ENCODE data around the gene BCL2L12. TPM values are rescaled to one million over a fixed set of nuclear protein-coding genes. Genes with fewer than 3 reads are reported as not detected.

BCL2L12 gene
- total and polyA plus RNA-seq, 2 of the 13 experiments (the other 11 are each of a cell fraction or from before 2014, with no cell fraction given), result 26.8 to 40.8 TPM

DNA sequence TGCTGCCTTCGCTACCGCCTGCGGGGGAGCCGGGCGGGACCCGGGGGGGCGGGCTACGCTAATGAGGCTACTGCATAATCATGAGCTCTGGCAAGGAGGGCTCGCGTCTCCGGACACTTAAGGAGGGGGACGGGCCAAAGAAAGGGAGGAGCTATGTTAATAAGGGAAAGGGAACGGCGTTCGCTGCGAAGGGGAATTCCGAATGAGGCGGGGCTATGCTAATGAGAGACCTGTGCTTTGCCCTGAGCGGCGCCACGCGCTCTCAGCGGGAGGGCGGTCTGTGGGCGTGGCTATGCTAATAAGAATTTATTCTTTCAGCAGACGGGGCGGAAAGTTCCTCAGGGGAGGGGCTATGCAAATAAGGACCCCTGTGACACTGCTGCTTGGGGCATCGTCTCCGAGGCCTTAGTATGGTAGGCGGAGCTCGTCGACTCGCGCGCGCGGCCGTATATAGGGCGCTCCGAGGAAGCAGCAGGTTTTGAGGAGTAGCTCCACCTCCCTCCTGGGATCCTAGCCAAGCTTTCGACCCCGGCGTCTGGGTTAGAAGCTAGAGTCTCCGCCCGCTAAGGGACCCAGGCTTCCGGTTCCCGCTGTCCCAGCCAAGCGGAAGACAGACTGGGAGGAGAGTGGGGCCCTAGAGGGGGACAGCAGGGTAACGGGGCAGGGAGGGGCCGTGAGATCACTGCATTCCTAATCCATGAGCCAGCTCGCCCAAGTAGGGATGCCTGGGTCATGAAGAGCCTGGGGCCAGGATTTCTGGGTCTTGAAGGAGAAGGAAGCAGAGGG, 25.4 kb upstream of the BCL2L12 start, which contains the start of gene RRAS (continued):
- TF ChIP-seq ZC3H13 (CRISPR knock-in tag; IDR thresholded peaks at IDR 0.05) (no peak), NCOA2 (CRISPR knock-in tag; IDR thresholded peaks at IDR 0.05) (peak; percentile 49; the same call in 1 of the 2 replicates), ZNF501 (CRISPR knock-in tag; IDR thresholded peaks at IDR 0.05) (peak; percentile 78; the same call in 1 of the 2 replicates), ZSCAN25 (CRISPR knock-in tag; IDR thresholded peaks at IDR 0.05) (peak; percentile 59; the same call in 1 of the 2 replicates), ZNF781 (CRISPR knock-in tag; IDR thresholded peaks at IDR 0.05; ENCODE audit: borderline replicate concordance, not compliant biosample characterization) (peak; percentile 28), TARDBP (CRISPR knock-in tag; IDR thresholded peaks at IDR 0.05) (0 out of 2 replicates have a peak, but pooled peaks have one; percentile 50), KDM3A (CRISPR knock-in tag; IDR thresholded peaks at IDR 0.05; ENCODE audit: low read depth) (peak; percentile 50; the same call in 1 of the 2 replicates), SCMH1 (CRISPR knock-in tag; IDR thresholded peaks at IDR 0.05; ENCODE audit: borderline replicate concordance) (no peak), POLR2G (IDR thresholded peaks at IDR 0.05; ENCODE audit: low read depth, low read length) (peak; percentile 87), KDM2A (CRISPR knock-in tag; IDR thresholded peaks at IDR 0.05; ENCODE audit: borderline replicate concordance, low read depth) (peak; percentile 77; the same call in 1 of the 2 replicates), ZNF331 (CRISPR knock-in tag; IDR thresholded peaks at IDR 0.05) (peak; percentile 60; the same call in 1 of the 2 replicates), NCOR1 (IDR thresholded peaks at IDR 0.05; ENCODE audit: borderline replicate concordance, low read length) (peak; percentile 73; the same call in 1 of the 2 replicates), ZBTB20 (CRISPR knock-in tag; IDR thresholded peaks at IDR 0.05; ENCODE audit: borderline replicate concordance, low read depth) (no peak), ELF3 (CRISPR knock-in tag; IDR thresholded peaks at IDR 0.05) (peak; percentile 79), SALL1 (CRISPR knock-in tag; IDR thresholded peaks at IDR 0.05) (peak; percentile 83), MYC (CRISPR knock-in tag; IDR thresholded peaks at IDR 0.05; ENCODE audit: borderline replicate concordance) (peak; percentile 51; the same call in 1 of the 2 replicates), ZNF615 (CRISPR knock-in tag; IDR thresholded peaks at IDR 0.05; ENCODE audit: borderline replicate concordance) (no peak), KDM5B (CRISPR knock-in tag; IDR thresholded peaks at IDR 0.05; ENCODE audit: borderline replicate concordance) (peak; percentile 27; the same call in 1 of the 2 replicates), SOX13 (IDR thresholded peaks at IDR 0.05) (no peak), SOX13 (CRISPR knock-in tag; conservative IDR thresholded peaks at IDR 0.05 in 1 of 2, IDR thresholded peaks at IDR 0.05 in 1 of 2) (peak in 1 of 2 experiments; percentile 36; a peak in 1 of 4 replicates), MXI1 (IDR thresholded peaks at IDR 0.05; ENCODE audit: borderline replicate concordance, low read depth, low read length) (peak; percentile 26; the same call in 1 of the 3 replicates)
- TF ChIP-seq, protein P1, sequence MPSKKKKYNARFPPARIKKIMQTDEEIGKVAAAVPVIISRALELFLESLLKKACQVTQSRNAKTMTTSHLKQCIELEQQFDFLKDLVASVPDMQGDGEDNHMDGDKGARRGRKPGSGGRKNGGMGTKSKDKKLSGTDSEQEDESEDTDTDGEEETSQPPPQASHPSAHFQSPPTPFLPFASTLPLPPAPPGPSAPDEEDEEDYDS (CRISPR knock-in tag; IDR thresholded peaks at IDR 0.05), result peak; percentile 97
- TF ChIP-seq, protein P2, sequence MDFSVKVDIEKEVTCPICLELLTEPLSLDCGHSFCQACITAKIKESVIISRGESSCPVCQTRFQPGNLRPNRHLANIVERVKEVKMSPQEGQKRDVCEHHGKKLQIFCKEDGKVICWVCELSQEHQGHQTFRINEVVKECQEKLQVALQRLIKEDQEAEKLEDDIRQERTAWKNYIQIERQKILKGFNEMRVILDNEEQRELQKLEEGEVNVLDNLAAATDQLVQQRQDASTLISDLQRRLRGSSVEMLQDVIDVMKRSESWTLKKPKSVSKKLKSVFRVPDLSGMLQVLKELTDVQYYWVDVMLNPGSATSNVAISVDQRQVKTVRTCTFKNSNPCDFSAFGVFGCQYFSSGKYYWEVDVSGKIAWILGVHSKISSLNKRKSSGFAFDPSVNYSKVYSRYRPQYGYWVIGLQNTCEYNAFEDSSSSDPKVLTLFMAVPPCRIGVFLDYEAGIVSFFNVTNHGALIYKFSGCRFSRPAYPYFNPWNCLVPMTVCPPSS (IDR thresholded peaks at IDR 0.05), result no peak
- TF ChIP-seq, protein P3, sequence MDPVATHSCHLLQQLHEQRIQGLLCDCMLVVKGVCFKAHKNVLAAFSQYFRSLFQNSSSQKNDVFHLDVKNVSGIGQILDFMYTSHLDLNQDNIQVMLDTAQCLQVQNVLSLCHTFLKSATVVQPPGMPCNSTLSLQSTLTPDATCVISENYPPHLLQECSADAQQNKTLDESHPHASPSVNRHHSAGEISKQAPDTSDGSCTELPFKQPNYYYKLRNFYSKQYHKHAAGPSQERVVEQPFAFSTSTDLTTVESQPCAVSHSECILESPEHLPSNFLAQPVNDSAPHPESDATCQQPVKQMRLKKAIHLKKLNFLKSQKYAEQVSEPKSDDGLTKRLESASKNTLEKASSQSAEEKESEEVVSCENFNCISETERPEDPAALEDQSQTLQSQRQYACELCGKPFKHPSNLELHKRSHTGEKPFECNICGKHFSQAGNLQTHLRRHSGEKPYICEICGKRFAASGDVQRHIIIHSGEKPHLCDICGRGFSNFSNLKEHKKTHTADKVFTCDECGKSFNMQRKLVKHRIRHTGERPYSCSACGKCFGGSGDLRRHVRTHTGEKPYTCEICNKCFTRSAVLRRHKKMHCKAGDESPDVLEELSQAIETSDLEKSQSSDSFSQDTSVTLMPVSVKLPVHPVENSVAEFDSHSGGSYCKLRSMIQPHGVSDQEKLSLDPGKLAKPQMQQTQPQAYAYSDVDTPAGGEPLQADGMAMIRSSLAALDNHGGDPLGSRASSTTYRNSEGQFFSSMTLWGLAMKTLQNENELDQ (CRISPR knock-in tag; IDR thresholded peaks at IDR 0.05; ENCODE audit: borderline replicate concordance), result no peak
- TF ChIP-seq, protein P4, sequence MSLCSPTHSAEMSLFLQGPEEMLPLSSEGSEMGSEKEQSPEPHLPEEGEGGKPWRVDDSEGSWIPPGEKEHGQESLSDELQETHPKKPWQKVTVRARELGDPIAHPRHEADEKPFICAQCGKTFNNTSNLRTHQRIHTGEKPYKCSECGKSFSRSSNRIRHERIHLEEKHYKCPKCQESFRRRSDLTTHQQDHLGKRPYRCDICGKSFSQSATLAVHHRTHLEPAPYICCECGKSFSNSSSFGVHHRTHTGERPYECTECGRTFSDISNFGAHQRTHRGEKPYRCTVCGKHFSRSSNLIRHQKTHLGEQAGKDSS (CRISPR knock-in tag; IDR thresholded peaks at IDR 0.05; ENCODE audit: borderline replicate concordance, low read depth), result no peak

All from HepG2 (cell line).